ENCODE measurements around the gene TSPAN18. TPM values are rescaled to one million over a fixed set of nuclear protein-coding genes. Genes with fewer than 3 reads are reported as not detected.
A peak's percentile ranks its signal among the peaks of the same experiment; 100 is the strongest.

TSPAN18 gene
- total and polyA plus RNA-seq, 4 experiments from 2014 or later, result 7.3 to 48.6 (median 18.2) TPM

DNA sequence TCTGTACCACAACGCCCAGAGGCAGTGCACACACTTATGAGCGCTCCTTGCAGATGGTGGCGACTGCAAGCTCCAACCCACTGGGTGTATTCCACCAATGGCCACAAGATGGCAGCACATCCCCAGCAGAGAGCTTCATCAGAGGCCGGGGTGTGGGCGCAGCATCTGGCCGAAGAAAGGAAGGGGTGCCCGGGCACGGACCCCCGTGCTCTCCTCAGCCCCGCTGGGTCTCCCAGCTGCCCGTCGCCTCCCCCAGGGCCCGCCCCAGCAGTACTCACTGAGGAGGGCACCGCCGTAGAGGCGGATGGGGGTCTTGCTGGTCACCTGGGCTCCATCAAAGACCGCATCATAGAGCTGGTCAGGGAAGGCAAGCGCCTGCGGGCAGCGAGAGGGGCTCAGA lies 209.8 kb downstream of the TSPAN18 start:
- H3K27me3 Mint-ChIP-seq, result no peaks in the 10 kb centered on the region
- ChIA-PET CTCF (ENCODE audit: partially characterized antibody) (interaction anchor here (0.6 to 18.9 kb wide), 37 partner anchors 8 to 399 kb away, joined by 3 to 1298 read pairs (median 4); no protein-coding TSS in a partner anchor), POLR2A (ENCODE audit: partially characterized antibody) (interaction anchor here (0.6 to 4.1 kb wide), 8 partner anchors 10 to 174 kb away, joined by 3 to 61 read pairs (median 4); partner anchors contain the start of gene TP53I11)
- H3K27ac Mint-ChIP-seq, result no peak overlapping the region
- no peak overlapping the region for H3K4me3 Mint-ChIP-seq
- Histone ChIP-seq H3K27ac (ENCODE audit: low read depth, low read length) (no peak overlapping the region), H3K27me3 (ENCODE audit: insufficient read depth, low read length) (no peaks in the 10 kb centered on the region), H3K4me1 (ENCODE audit: insufficient read depth, low read length) (peaks cover 5% of the 10 kb centered on the region), H3K9me3 (ENCODE audit: control insufficient read depth in 1 of 2, low read length in 2 of 2) (no peaks in the 10 kb centered on the region), H3K36me3 (ENCODE audit: insufficient read depth, low read length) (no peaks in the 10 kb centered on the region), H3K4me3 (ENCODE audit: low read length in 2 of 2) (no peak overlapping the region)
- H3K9me3 Mint-ChIP-seq, result no peaks in the 10 kb centered on the region
- intact Hi-C loops (cut with micrococcal nuclease), result loop anchor here (1.0 kb wide), 1 partner anchor 167 kb away; no protein-coding TSS in a partner anchor
- DNase-seq, result peak; percentile 72 to 79 (median 74)
- H3K4me1 Mint-ChIP-seq, result peaks cover 1 to 8% (median 5%) of the 10 kb centered on the region in 4 donors
- H3K36me3 Mint-ChIP-seq, result no peaks in the 10 kb centered on the region

- CTCF ChIA-PET (ENCODE audit: partially characterized antibody), result interaction anchor here (0.9 to 18.9 kb wide), 22 partner anchors 8 to 399 kb away, joined by 3 to 1298 read pairs (median 6); no protein-coding TSS in a partner anchor
- POLR2A ChIA-PET (ENCODE audit: partially characterized antibody), result interaction anchor here (1.0 to 4.1 kb wide), 4 partner anchors 9 to 167 kb away, joined by 3 to 61 read pairs (median 8); no protein-coding TSS in a partner anchor
- intact Hi-C loops (cut with micrococcal nuclease), result loop anchor here (1.0 kb wide), 1 partner anchor 166 kb away; no protein-coding TSS in a partner anchor
Observed at GRCh38 chr11:44936951-44937543, 210.3 kb downstream of the TSPAN18 start.

DNA sequence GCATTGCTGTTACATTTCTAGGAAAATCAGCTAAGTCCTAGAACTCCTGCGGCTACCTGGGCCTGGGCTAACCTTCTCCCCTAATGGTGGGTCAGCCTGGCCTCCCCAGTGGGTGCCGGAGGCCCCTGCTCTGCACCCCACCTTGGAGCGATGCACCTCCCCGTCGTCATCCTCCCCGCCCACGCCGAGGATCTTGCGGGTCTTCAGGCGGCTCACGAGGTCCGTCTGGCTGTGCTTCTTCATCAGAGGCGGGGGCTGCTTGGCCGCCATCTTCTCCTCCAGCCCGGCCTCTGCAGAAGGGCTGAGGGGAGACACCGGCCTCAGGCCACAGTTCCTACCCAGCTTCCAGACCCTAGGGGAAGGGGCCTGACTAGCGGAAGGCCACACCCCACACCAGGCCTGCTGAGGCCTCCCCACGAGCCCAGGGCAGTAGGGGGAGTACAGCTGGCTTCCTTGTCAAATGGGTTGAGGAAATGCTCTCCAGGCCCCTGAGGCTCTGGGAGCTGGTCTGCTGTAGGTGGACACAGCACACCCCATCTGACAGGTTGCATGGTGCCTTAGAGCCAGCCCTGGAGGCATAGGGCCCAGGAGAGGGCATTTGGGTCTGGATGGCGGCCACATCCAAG lies 211.4 kb downstream of the TSPAN18 start:
- Histone ChIP-seq H3K27ac (ENCODE audit: low read depth, low read length) (no peak overlapping the region), H3K27me3 (ENCODE audit: insufficient read depth, low read length) (no peaks in the 10 kb centered on the region), H3K36me3 (ENCODE audit: insufficient read depth, low read length) (no peaks in the 10 kb centered on the region), H3K9me3 (ENCODE audit: control insufficient read depth in 1 of 2, low read length in 2 of 2) (no peaks in the 10 kb centered on the region), H3K4me3 (ENCODE audit: low read length in 2 of 2) (no peak overlapping the region), H3K4me1 (ENCODE audit: insufficient read depth, low read length) (peaks cover 11% of the 10 kb centered on the region)
- Mint-ChIP-seq H3K27me3 (no peaks in the 10 kb centered on the region), H3K4me1 (peaks cover 4 to 21% (median 8%) of the 10 kb centered on the region in 4 donors), H3K27ac (no peak overlapping the region), H3K36me3 (no peaks in the 10 kb centered on the region), H3K4me3 (no peak overlapping the region), H3K9me3 (no peaks in the 10 kb centered on the region)
- intact Hi-C loops (cut with micrococcal nuclease), result no loop called here
- ChIA-PET CTCF (ENCODE audit: partially characterized antibody) (interaction anchor here (0.6 to 18.9 kb wide), 7 partner anchors 8 to 395 kb away, joined by 3 to 1298 read pairs (median 49); no protein-coding TSS in a partner anchor), POLR2A (ENCODE audit: partially characterized antibody) (interaction anchor here (4.1 kb wide), 1 partner anchor 166 kb away, joined by 61 read pairs; no protein-coding TSS in a partner anchor)
- no peak for DNase-seq

More at GRCh38 chr11:44936951-44937543, 210.3 kb downstream of the TSPAN18 start:
- Mint-ChIP-seq H3K4me1 (peaks cover 2 to 10% (median 6%) of the 10 kb centered on the region in 4 donors), H3K4me3 (no peak overlapping the region), H3K36me3 (no peaks in the 10 kb centered on the region), H3K27me3 (no peaks in the 10 kb centered on the region), H3K9me3 (no peaks in the 10 kb centered on the region), H3K27ac (no peak overlapping the region)
- DNase-seq, result no peak
- H3K27me3 ChIP-seq (ENCODE audit: insufficient read depth, low read length), result no peaks in the 10 kb centered on the region
- no peaks in the 10 kb centered on the region for H3K36me3 ChIP-seq (ENCODE audit: insufficient read depth, low read length)
- H3K27ac ChIP-seq (ENCODE audit: low read depth, low read length), result no peak overlapping the region
- H3K4me3 ChIP-seq (ENCODE audit: low read length in 2 of 2), result no peak overlapping the region
- peaks cover 5% of the 10 kb centered on the region for H3K4me1 ChIP-seq (ENCODE audit: insufficient read depth, low read length)
- no peaks in the 10 kb centered on the region for H3K9me3 ChIP-seq (ENCODE audit: control insufficient read depth in 1 of 2, low read length in 2 of 2)

DNA sequence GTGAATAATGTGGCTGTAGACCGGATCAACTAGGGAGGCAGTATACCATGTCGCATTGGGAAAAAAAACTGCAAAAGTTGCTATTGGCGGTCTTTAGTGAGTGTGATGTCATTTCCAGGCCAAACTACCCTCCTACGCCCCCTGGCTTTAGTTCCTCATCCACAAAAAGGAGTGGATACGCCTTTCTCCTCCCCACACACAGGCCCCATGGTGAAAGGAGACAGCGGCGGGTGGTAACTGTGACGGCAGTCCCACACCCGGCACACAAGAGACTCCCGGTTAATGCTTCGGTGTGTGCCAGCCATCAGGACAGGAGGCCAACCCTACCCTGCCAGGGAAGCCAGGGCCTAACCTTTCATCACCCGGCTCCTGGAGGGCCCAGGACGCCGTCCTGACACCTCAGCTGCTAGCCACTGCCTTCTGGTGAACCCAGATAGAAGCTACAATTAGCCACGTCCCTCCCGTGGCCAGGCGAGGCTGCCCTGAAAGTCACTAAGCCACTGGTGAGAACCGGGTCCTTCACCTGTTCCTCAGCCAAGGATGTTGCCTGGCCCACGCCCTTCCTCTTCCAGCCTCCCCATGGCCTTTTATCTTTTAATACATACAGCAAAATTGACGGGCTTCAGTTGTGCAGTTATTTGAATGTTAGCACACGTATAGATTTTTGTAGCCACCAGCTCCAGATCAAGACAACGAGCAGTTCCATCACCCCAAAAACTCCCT lies 213.1 kb downstream of the TSPAN18 start:
- H3K27ac Mint-ChIP-seq, result peak overlapping the region in 3 of 7 donors; percentile 10 to 82 (median 17)
- no peak for DNase-seq
- Histone ChIP-seq H3K9me3 (ENCODE audit: control insufficient read depth in 1 of 2, low read length in 2 of 2) (no peaks in the 10 kb centered on the region), H3K4me1 (ENCODE audit: insufficient read depth, low read length) (peaks cover 16% of the 10 kb centered on the region), H3K4me3 (ENCODE audit: low read length in 2 of 2) (no peak overlapping the region), H3K27ac (ENCODE audit: low read depth, low read length) (no peak overlapping the region), H3K27me3 (ENCODE audit: insufficient read depth, low read length) (no peaks in the 10 kb centered on the region), H3K36me3 (ENCODE audit: insufficient read depth, low read length) (no peaks in the 10 kb centered on the region)
- intact Hi-C loops (cut with micrococcal nuclease), result no loop called here
- H3K4me3 Mint-ChIP-seq, result no peak overlapping the region
- ChIA-PET POLR2A (ENCODE audit: partially characterized antibody) (no interaction called here), CTCF (ENCODE audit: partially characterized antibody) (interaction anchor here (0.9 to 18.9 kb wide), 4 partner anchors 10 to 166 kb away, joined by 3 to 1298 read pairs (median 56); partner anchors contain the start of gene TP53I11)
- H3K36me3 Mint-ChIP-seq, result no peaks in the 10 kb centered on the region
- no peaks in the 10 kb centered on the region for H3K27me3 Mint-ChIP-seq
- H3K9me3 Mint-ChIP-seq, result no peaks in the 10 kb centered on the region
- H3K4me1 Mint-ChIP-seq, result peaks cover 9 to 31% (median 15%) of the 10 kb centered on the region in 4 donors

GRCh38 chr11:44940404-44940803 lies 213.6 kb downstream of the TSPAN18 start:
- H3K4me1 Mint-ChIP-seq, result peaks cover 9 to 31% (median 15%) of the 10 kb centered on the region in 4 donors
- Histone ChIP-seq H3K9me3 (ENCODE audit: control insufficient read depth in 1 of 2, low read length in 2 of 2) (no peaks in the 10 kb centered on the region), H3K36me3 (ENCODE audit: insufficient read depth, low read length) (no peaks in the 10 kb centered on the region), H3K4me3 (ENCODE audit: low read length in 2 of 2) (no peak overlapping the region), H3K27ac (ENCODE audit: low read depth, low read length) (no peak overlapping the region), H3K4me1 (ENCODE audit: insufficient read depth, low read length) (peaks cover 16% of the 10 kb centered on the region), H3K27me3 (ENCODE audit: insufficient read depth, low read length) (no peaks in the 10 kb centered on the region)
- no peaks in the 10 kb centered on the region for H3K27me3 Mint-ChIP-seq
- no peak for DNase-seq
- no peak overlapping the region for H3K4me3 Mint-ChIP-seq
- no peaks in the 10 kb centered on the region for H3K9me3 Mint-ChIP-seq
- H3K27ac Mint-ChIP-seq, result peak overlapping the region in 2 of 7 donors; percentile 10 to 17
- ChIA-PET POLR2A (ENCODE audit: partially characterized antibody) (no interaction called here), CTCF (ENCODE audit: partially characterized antibody) (interaction anchor here (2.1 to 18.9 kb wide), 3 partner anchors 10 to 166 kb away, joined by 7 to 1298 read pairs (median 104); partner anchors contain the start of gene TP53I11)
- no peaks in the 10 kb centered on the region for H3K36me3 Mint-ChIP-seq
- intact Hi-C loops (cut with micrococcal nuclease), result no loop called here

DNA sequence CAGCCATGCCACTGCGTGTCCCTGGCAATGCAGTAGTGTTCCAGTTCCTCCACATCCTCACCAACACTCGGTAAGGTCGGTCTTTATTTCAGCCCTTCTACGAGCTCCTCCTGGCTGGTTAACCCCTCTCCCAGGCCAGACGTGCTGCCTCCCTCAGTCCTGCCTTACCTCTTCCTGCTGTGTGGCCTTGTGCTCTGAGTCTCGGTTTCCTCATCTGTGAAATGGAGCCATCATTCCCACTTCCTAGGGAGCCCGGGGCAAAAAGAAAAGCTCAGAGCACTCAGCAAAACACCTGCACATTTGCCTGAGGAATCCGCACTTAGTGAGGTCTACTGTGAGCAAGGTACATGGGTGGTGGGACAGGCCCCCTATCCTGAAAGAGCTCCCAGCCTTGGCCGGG lies 214.1 kb downstream of the TSPAN18 start:
- no peaks in the 10 kb centered on the region for H3K9me3 ChIP-seq (ENCODE audit: control insufficient read depth in 1 of 2, low read length in 2 of 2)
- H3K27ac ChIP-seq (ENCODE audit: low read depth, low read length), result no peak overlapping the region
- ChIA-PET CTCF (ENCODE audit: partially characterized antibody) (interaction anchor here (1.2 to 18.9 kb wide), 4 partner anchors 9 to 165 kb away, joined by 5 to 1298 read pairs (median 56); partner anchors contain the start of gene TP53I11), POLR2A (ENCODE audit: partially characterized antibody) (no interaction called here)
- no peaks in the 10 kb centered on the region for H3K36me3 ChIP-seq (ENCODE audit: insufficient read depth, low read length)
- no peak overlapping the region for H3K4me3 ChIP-seq (ENCODE audit: low read length in 2 of 2)
- Mint-ChIP-seq H3K9me3 (no peaks in the 10 kb centered on the region), H3K36me3 (no peaks in the 10 kb centered on the region), H3K27ac (peak overlapping the region in 1 of 7 donors; percentile 69), H3K4me3 (no peak overlapping the region), H3K4me1 (peaks cover 9 to 31% (median 15%) of the 10 kb centered on the region in 4 donors), H3K27me3 (no peaks in the 10 kb centered on the region)
- H3K4me1 ChIP-seq (ENCODE audit: insufficient read depth, low read length), result peaks cover 16% of the 10 kb centered on the region
- no peaks in the 10 kb centered on the region for H3K27me3 ChIP-seq (ENCODE audit: insufficient read depth, low read length)
- intact Hi-C loops (cut with micrococcal nuclease), result no loop called here
- DNase-seq, result no peak
